HCT116 (cell line): Measurements from ENCODE around the gene IL1R1.

Experiments
- CEBPB ChIP-seq: IDR thresholded peaks from 2 replicates; pipeline ENCODE4 v1.6.1; 2012; ENCODE audit warnings: low read depth
- EZH2 ChIP-seq: fragments of 200-600 bp; sonication (generic); IDR thresholded peaks from 2 replicates; pipeline ENCODE4 v1.6.1; 2017; ENCODE audit warnings: antibody characterized with exemption, mixed run types
- EZH2phosphoT487 ChIP-seq: fragments of 200-600 bp; IDR thresholded peaks from 2 replicates; pipeline ENCODE4 v1.6.1; 2018; ENCODE audit warnings: antibody characterized with exemption, borderline replicate concordance
- JUND ChIP-seq: IDR thresholded peaks from 2 replicates; pipeline ENCODE4 v1.6.1; 2012
- POLR2A ChIP-seq: IDR thresholded peaks from 2 replicates; pipeline ENCODE4 v1.7.0; 2011; ENCODE audit warnings: borderline replicate concordance; ENCODE audit not compliant: insufficient read depth, insufficient read length; ENCODE audit errors: extremely low read depth
- POLR2AphosphoS5 ChIP-seq: IDR thresholded peaks from 2 replicates; pipeline ENCODE4 v1.6.1; 2011; ENCODE audit warnings: mild to moderate bottlenecking, low read depth, low read length, moderate library complexity
- RAD21 ChIP-seq: IDR thresholded peaks from 2 replicates; pipeline ENCODE4 v1.6.1; 2012; ENCODE audit warnings: low read depth, mild to moderate bottlenecking
- REST ChIP-seq: IDR thresholded peaks from 2 replicates; pipeline ENCODE4 v1.6.1; 2012; ENCODE audit warnings: low read depth
- SP1 ChIP-seq: IDR thresholded peaks from 2 replicates; pipeline ENCODE4 v1.6.1; 2012; ENCODE audit warnings: low read depth
- SRF ChIP-seq: IDR thresholded peaks from 2 replicates; pipeline ENCODE4 v1.6.1; 2012; ENCODE audit warnings: low read depth
- TF ChIP-seq, protein P1 (sequence below), 3 experiments: fragments of 200-600 bp in 1 of 3; sonication (generic) in 1 of 3; IDR thresholded peaks in 2 of 3; conservative IDR thresholded peaks in 1 of 3; 2 replicates each; pipeline ENCODE4 v1.5.1; 2012 to 2017; ENCODE audit warnings: low read depth in 2 of 3, low read length in 2 of 3, antibody characterized with exemption in 1 of 3, borderline replicate concordance in 1 of 3, control low read depth in 1 of 3, mild to moderate bottlenecking in 1 of 3, mixed read lengths in 1 of 3, mixed run types in 1 of 3, moderate library complexity in 1 of 3; ENCODE audit not compliant: insufficient read depth in 1 of 3
- TF ChIP-seq, protein P2 (sequence below): IDR thresholded peaks from 2 replicates; pipeline ENCODE4 v1.6.1; 2011; ENCODE audit warnings: mild to moderate bottlenecking, low read length, moderate library complexity; ENCODE audit not compliant: insufficient replicate concordance; ENCODE audit errors: extremely low read depth

- TF ChIP-seq, protein P1, sequence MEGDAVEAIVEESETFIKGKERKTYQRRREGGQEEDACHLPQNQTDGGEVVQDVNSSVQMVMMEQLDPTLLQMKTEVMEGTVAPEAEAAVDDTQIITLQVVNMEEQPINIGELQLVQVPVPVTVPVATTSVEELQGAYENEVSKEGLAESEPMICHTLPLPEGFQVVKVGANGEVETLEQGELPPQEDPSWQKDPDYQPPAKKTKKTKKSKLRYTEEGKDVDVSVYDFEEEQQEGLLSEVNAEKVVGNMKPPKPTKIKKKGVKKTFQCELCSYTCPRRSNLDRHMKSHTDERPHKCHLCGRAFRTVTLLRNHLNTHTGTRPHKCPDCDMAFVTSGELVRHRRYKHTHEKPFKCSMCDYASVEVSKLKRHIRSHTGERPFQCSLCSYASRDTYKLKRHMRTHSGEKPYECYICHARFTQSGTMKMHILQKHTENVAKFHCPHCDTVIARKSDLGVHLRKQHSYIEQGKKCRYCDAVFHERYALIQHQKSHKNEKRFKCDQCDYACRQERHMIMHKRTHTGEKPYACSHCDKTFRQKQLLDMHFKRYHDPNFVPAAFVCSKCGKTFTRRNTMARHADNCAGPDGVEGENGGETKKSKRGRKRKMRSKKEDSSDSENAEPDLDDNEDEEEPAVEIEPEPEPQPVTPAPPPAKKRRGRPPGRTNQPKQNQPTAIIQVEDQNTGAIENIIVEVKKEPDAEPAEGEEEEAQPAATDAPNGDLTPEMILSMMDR (IDR thresholded peaks at IDR 0.05 in 2 of 3, conservative IDR thresholded peaks at IDR 0.05 in 1 of 3; ENCODE audit: borderline replicate concordance in 1 of 3, insufficient read depth in 1 of 3, low read depth in 2 of 3, low read length in 2 of 3): no peak
- TF ChIP-seq REST (no peak), POLR2AphosphoS5 (no peak), SP1 (no peak), SRF (no peak), EZH2 (no peak), CEBPB (no peak), JUND (no peak), RAD21 (no peak), EZH2phosphoT487 (no peak), POLR2A (no peak)
- TF ChIP-seq, protein P2, sequence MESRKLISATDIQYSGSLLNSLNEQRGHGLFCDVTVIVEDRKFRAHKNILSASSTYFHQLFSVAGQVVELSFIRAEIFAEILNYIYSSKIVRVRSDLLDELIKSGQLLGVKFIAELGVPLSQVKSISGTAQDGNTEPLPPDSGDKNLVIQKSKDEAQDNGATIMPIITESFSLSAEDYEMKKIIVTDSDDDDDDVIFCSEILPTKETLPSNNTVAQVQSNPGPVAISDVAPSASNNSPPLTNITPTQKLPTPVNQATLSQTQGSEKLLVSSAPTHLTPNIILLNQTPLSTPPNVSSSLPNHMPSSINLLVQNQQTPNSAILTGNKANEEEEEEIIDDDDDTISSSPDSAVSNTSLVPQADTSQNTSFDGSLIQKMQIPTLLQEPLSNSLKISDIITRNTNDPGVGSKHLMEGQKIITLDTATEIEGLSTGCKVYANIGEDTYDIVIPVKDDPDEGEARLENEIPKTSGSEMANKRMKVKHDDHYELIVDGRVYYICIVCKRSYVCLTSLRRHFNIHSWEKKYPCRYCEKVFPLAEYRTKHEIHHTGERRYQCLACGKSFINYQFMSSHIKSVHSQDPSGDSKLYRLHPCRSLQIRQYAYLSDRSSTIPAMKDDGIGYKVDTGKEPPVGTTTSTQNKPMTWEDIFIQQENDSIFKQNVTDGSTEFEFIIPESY: no peak
Observed at GRCh38 chr2:102117472-102117858, 25.1 kb upstream of the IL1R1 start.
